Esophagus muscularis mucosa (tissue), 3 donors: ENCODE data around the gene CX3CR1.

Source experiments
- CTCF ChIP-seq, 3 experiments: fragments of 200-600 bp in 2 of 3; fragments of 450-650 bp in 1 of 3; sonication (generic) in 2 of 3; IDR thresholded peaks; one replicate each; pipeline ENCODE4 v1.5.1; 2017 to 2019; ENCODE audit warnings: antibody characterized with exemption in 3 of 3, mild to moderate bottlenecking in 2 of 3, moderate library complexity in 1 of 3
- POLR2A ChIP-seq: fragments of 450-650 bp; IDR thresholded peaks from one replicate; pipeline ENCODE4 v1.6.1; 2017; ENCODE audit warnings: antibody characterized with exemption, moderate library complexity, mild to moderate bottlenecking, low read depth
- POLR2AphosphoS5 ChIP-seq, 2 donors: sonication (generic); formaldehyde crosslinking; IDR thresholded peaks; one replicate each; pipeline ENCODE4 v1.6.1; 2017; ENCODE audit warnings: antibody characterized with exemption in 2 of 2

DNA sequence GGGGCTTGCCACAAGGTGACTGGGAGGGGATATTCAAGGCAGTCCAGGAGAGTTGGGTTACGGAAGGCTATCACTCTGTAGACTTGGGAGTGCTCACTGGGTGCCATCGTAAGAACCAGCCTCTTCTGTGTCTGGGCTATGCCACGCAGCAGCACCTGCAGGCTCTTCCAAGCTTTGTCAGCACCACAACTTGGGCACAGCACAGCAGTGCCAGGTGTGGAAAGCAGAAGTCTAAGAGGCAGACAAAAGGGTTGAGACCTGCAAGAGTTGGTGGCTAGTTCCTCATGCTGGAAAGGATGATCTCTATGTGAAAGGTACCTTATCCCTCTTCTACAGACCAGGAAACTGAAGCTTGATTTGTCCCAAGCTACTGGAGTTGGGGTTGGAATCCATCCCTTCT lies 15.8 kb downstream of the CX3CR1 start:
- no peak for TF ChIP-seq POLR2AphosphoS5 (IDR thresholded peaks at IDR 0.05)
- no peak for TF ChIP-seq CTCF (IDR thresholded peaks at IDR 0.05)
- TF ChIP-seq POLR2A: no peak
